HL-60 (cell line): ENCODE results near the gene CYP24A1.

ENCODE experiments used
- DNase-seq, 2 experiments: peaks; one replicate each; pipeline ENCODE4 v3.0.0-alpha.2; 2010 to 2020; ENCODE audit warnings: low read depth in 1 of 2, low spot score in 1 of 2
- H3K27ac ChIP-seq: fragments of 250-450 bp; sonication (Bioruptor Pico); replicated peaks from 2 replicates; pipeline ENCODE4 v1.5.1; 2020; ENCODE audit warnings: mild to moderate bottlenecking, moderate library complexity
- H3K27me3 ChIP-seq: fragments of 250-450 bp; sonication (Bioruptor Pico); 2 replicates; pipeline ENCODE4 v1.5.1; 2021; ENCODE audit warnings: mild to moderate bottlenecking, moderate library complexity; ENCODE audit not compliant: insufficient read depth, poor library complexity, severe bottlenecking
- H3K4me3 ChIP-seq: replicated peaks from 2 replicates; pipeline ENCODE4 v1.5.1; 2011; ENCODE audit warnings: mild to moderate bottlenecking, control low read depth, low read length; ENCODE audit not compliant: insufficient read depth
- CTCF ChIP-seq: IDR thresholded peaks from one replicate; pipeline ENCODE4 v1.5.1; 2011; ENCODE audit warnings: low read length, control low read depth, inconsistent platforms; ENCODE audit not compliant: insufficient read depth
- GABPA ChIP-seq: IDR thresholded peaks from 2 replicates; pipeline ENCODE4 v1.6.1; 2012; ENCODE audit warnings: low read depth
- POLR2AphosphoS5 ChIP-seq: IDR thresholded peaks from 2 replicates; pipeline ENCODE4 v1.6.1; 2012; ENCODE audit warnings: low read depth
- REST ChIP-seq: IDR thresholded peaks from 2 replicates; pipeline ENCODE4 v1.6.1; 2012; ENCODE audit warnings: low read depth; ENCODE audit not compliant: insufficient replicate concordance
- SPI1 ChIP-seq: IDR thresholded peaks from 2 replicates; pipeline ENCODE4 v1.6.1; 2012; ENCODE audit warnings: low read depth, mild to moderate bottlenecking, borderline replicate concordance

The CYP24A1 gene

GRCh38 chr20:54201268-54201846, 27.6 kb upstream of the CYP24A1 start:
- no peaks in the 10 kb centered on the region for H3K27me3 ChIP-seq
- DNase-seq = no peak
- TF ChIP-seq SPI1 (no peak), POLR2AphosphoS5 (no peak), GABPA (no peak)
- H3K27ac ChIP-seq = no peak overlapping the region
- H3K4me3 ChIP-seq = no peak overlapping the region

- no peak for DNase-seq
- H3K4me3 ChIP-seq = no peak overlapping the region
- no peak for TF ChIP-seq POLR2AphosphoS5
- TF ChIP-seq GABPA = no peak
- TF ChIP-seq CTCF = no peak
- no peak for TF ChIP-seq REST
- no peak for TF ChIP-seq SPI1
- H3K27me3 ChIP-seq = no peaks in the 10 kb centered on the region
- no peak overlapping the region for H3K27ac ChIP-seq
Measured at GRCh38 chr20:54200487-54201267, 26.9 kb upstream of the CYP24A1 start.

GRCh38 chr20:54199721-54200176, 26.0 kb upstream of the CYP24A1 start:
- TF ChIP-seq CTCF (peak; percentile 85), GABPA (no peak)
- Histone ChIP-seq H3K4me3 (no peak overlapping the region), H3K27me3 (no peaks in the 10 kb centered on the region), H3K27ac (no peak overlapping the region)
- DNase-seq = peak; percentile 24 to 65

- no peak for TF ChIP-seq POLR2AphosphoS5
- no peak for TF ChIP-seq CTCF
- no peak for TF ChIP-seq REST
- no peak for TF ChIP-seq GABPA
- TF ChIP-seq SPI1 = no peak
- no peak overlapping the region for H3K4me3 ChIP-seq
- H3K27me3 ChIP-seq = no peaks in the 10 kb centered on the region
- H3K27ac ChIP-seq = no peak overlapping the region
- no peak for DNase-seq
Measured at GRCh38 chr20:54199283-54199682, 25.5 kb upstream of the CYP24A1 start.
